Activated CD8-positive, alpha-beta T cell treated with anti-CD3 and anti-CD28 coated beads, Interleukin-2, amount 10 ng/mL, durations not matched to agents 7 days and 5 days (primary cell): ENCODE results near the gene TGFB1. TPM values are rescaled to one million over a fixed set of nuclear protein-coding genes. Genes with fewer than 3 reads are reported as not detected.

Experiments
- ATAC-seq: fragments of 150-1000 bp; cut with Tn5 transposase; one replicate; pipeline ENCODE4 v1.10.0; 2021; ENCODE audit warnings: moderate library complexity
- CTCF ChIA-PET: fragments of 350-600 bp; sonication (Branson Sonifier 250); formaldehyde crosslinking; loops from one replicate; lab custom pipeline; 2021; ENCODE audit warnings: antibody characterized with exemption; lab: Charles Lee
- POLR2A ChIA-PET: fragments of 350-600 bp; sonication (Branson Sonifier 250); formaldehyde crosslinking; loops from one replicate; lab custom pipeline; 2021; ENCODE audit warnings: antibody characterized with exemption; lab: Charles Lee
- DNase-seq: peaks from one replicate; pipeline ENCODE4 v3.0.0-alpha.2; 2020
- H3K27ac Mint-ChIP-seq: one replicate; pipeline ENCODE4 v1.8.0; 2021; ENCODE audit warnings: mild to moderate bottlenecking, mixed read lengths
- H3K27me3 Mint-ChIP-seq: one replicate; pipeline ENCODE4 v1.8.0; 2021; ENCODE audit warnings: low read depth, mixed read lengths
- H3K36me3 Mint-ChIP-seq: one replicate; pipeline ENCODE4 v1.8.0; 2021; ENCODE audit warnings: low read depth, mixed read lengths
- H3K4me1 Mint-ChIP-seq: one replicate; pipeline ENCODE4 v1.8.0; 2021; ENCODE audit warnings: low read depth, mixed read lengths
- H3K4me3 Mint-ChIP-seq: one replicate; pipeline ENCODE4 v1.8.0; 2021; ENCODE audit warnings: mild to moderate bottlenecking, mixed read lengths
- H3K9me3 Mint-ChIP-seq: one replicate; pipeline ENCODE4 v1.8.0; 2022; ENCODE audit warnings: mixed read lengths; ENCODE audit not compliant: insufficient read depth
- total RNA-seq, 2 experiments: library from RNA; stranded (reverse); gene quantifications; one replicate each; pipeline ENCODE4 v1.2.3, GENCODE V29; 2021

Gene TGFB1
- total RNA-seq, 2 experiments from 2014 or later, result 210 to 231 TPM

GRCh38 chr19:41341669-41342490 lies 11.8 kb downstream of the TGFB1 start:
- H3K4me1 Mint-ChIP-seq, result peaks cover 54% of the 10 kb centered on the region
- H3K36me3 Mint-ChIP-seq, result peaks cover 67% of the 10 kb centered on the region
- ATAC-seq, result peak; percentile 68
- H3K27me3 Mint-ChIP-seq, result no peaks in the 10 kb centered on the region
- DNase-seq, result peak; percentile 58
- H3K4me3 Mint-ChIP-seq, result peak overlapping the region; percentile 40
- H3K9me3 Mint-ChIP-seq, result no peaks in the 10 kb centered on the region
- ChIA-PET CTCF (interaction anchor here (1.1 to 1.4 kb wide), 4 partner anchors 9 to 78 kb away, joined by 3 read pairs; partner anchors contain the start of gene HNRNPUL1), POLR2A (interaction anchor here (0.9 kb wide), 1 partner anchor 11 kb away, joined by 5 read pairs; no protein-coding TSS in a partner anchor)
- peak overlapping the region; percentile 73 for H3K27ac Mint-ChIP-seq

DNA sequence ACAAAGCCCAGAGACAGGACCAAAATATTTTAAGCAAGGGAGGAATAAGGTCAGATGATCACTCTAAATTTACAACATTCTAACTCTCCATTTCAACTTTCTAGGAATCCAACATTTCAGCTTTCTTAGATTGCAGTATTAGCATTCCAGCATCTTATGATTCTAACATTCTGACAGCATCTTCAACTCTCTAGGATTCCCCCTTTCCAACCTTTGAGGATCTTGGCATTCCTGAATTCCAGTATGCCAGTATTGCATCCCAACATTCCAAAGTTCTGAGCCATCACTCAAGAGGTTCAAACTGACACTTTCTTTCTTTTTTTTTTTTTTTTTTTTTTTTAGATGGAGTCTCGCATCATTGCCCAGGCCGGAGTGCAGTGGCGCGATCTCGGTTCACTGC lies 13.8 kb downstream of the TGFB1 start:
- Mint-ChIP-seq H3K27ac (peak overlapping the region; percentile 56), H3K9me3 (no peaks in the 10 kb centered on the region), H3K4me3 (no peak overlapping the region), H3K4me1 (peaks cover 60% of the 10 kb centered on the region), H3K27me3 (no peaks in the 10 kb centered on the region), H3K36me3 (peaks cover 67% of the 10 kb centered on the region)
- ChIA-PET CTCF (no interaction called here), POLR2A (no interaction called here)
- DNase-seq (no peak), ATAC-seq (no peak)

DNA sequence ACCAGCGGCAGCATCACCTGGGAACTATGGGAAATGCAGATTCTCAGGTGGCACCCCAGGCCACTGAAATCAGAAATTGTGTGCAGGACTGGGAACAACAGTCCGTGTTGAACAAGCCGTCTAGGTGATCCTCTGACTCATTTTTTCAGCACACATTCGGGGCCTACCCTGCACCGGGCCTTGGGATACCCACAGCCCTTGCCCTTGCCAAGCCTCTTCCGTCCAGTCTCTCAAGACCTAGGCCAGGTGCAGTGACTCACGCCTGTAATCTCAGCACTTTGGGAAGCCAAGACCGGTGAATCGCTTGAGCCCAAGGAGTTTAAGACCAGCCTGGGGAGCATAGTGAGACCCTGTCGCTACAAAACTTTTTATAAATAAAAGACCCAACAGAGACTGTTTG lies 18.3 kb downstream of the TGFB1 start:
- peaks cover 59% of the 10 kb centered on the region for H3K36me3 Mint-ChIP-seq
- peaks cover 54% of the 10 kb centered on the region for H3K4me1 Mint-ChIP-seq

DNA sequence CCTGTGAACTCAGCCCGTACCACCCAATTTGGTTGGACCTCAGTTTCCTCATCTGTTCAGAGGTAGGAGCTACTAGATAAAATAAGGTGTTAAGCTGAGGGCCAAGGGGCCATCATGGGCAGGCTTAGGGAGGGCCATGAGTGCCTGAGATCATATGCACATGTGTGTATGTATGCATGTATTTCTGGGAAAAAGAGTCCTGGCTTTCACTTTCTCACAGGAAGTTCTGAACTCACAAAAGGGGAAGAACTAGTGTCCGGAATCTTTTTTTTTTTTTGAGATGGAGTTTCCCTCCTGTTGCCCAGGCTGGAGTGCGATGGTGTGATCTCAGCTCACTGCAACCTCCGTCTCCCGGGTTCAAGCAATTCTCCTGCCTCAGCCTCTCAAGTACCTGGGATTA lies 18.9 kb downstream of the TGFB1 start:
- no peak for DNase-seq
- ChIA-PET CTCF (interaction anchor here (0.6 to 0.9 kb wide), 3 partner anchors 86 to 158 kb away, joined by 3 to 4 read pairs (median 4); no protein-coding TSS in a partner anchor), POLR2A (no interaction called here)
- H3K27me3 Mint-ChIP-seq, result no peaks in the 10 kb centered on the region
- no peaks in the 10 kb centered on the region for H3K9me3 Mint-ChIP-seq
- H3K4me1 Mint-ChIP-seq, result peaks cover 55% of the 10 kb centered on the region
- peak overlapping the region; percentile 63 for H3K27ac Mint-ChIP-seq
- H3K36me3 Mint-ChIP-seq, result peaks cover 58% of the 10 kb centered on the region
- ATAC-seq, result no peak
- H3K4me3 Mint-ChIP-seq, result no peak overlapping the region

More for the DNA sequence above, 18.3 kb downstream of the TGFB1 start:
- H3K9me3 Mint-ChIP-seq, result no peaks in the 10 kb centered on the region
- POLR2A ChIA-PET, result interaction anchor here (0.6 kb wide), 2 partner anchors 69 to 140 kb away, joined by 3 read pairs; no protein-coding TSS in a partner anchor
- ATAC-seq (no peak), DNase-seq (no peak)
- H3K27me3 Mint-ChIP-seq, result no peaks in the 10 kb centered on the region
- no peak overlapping the region for H3K4me3 Mint-ChIP-seq
- CTCF ChIA-PET, result interaction anchor here (0.9 kb wide), 1 partner anchor 85 kb away, joined by 3 read pairs; no protein-coding TSS in a partner anchor
- no peak overlapping the region for H3K27ac Mint-ChIP-seq

GRCh38 chr19:41332468-41332867 lies 21.3 kb downstream of the TGFB1 start:
- Mint-ChIP-seq H3K4me1 (peaks cover 66% of the 10 kb centered on the region), H3K27me3 (no peaks in the 10 kb centered on the region)

DNA sequence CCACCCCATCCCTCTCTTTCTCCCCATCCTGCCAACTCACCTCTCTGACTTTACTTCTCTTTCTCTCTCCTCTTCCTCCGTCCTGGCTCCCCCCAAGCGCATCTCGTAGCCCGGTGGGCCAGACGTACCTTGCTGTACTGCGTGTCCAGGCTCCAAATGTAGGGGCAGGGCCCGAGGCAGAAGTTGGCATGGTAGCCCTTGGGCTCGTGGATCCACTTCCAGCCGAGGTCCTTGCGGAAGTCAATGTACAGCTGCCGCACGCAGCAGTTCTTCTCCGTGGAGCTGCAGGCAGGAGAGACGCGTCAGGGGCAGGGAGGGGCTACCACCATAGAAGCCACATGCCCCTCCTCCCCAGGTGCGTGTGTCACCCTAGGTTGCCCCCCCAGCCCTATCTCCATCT lies 21.7 kb downstream of the TGFB1 start:
- Mint-ChIP-seq H3K27ac (peak overlapping the region; percentile 62), H3K9me3 (no peaks in the 10 kb centered on the region), H3K4me3 (no peak overlapping the region), H3K4me1 (peaks cover 68% of the 10 kb centered on the region), H3K36me3 (peaks cover 59% of the 10 kb centered on the region), H3K27me3 (no peaks in the 10 kb centered on the region)
- ChIA-PET CTCF (no interaction called here), POLR2A (no interaction called here)
- DNase-seq (no peak), ATAC-seq (no peak)

More at GRCh38 chr19:41332468-41332867, 21.3 kb downstream of the TGFB1 start:
- H3K4me3 Mint-ChIP-seq, result no peak overlapping the region
- no peaks in the 10 kb centered on the region for H3K9me3 Mint-ChIP-seq
- H3K36me3 Mint-ChIP-seq, result peaks cover 58% of the 10 kb centered on the region
- H3K27ac Mint-ChIP-seq, result peak overlapping the region; percentile 54
- ChIA-PET POLR2A (no interaction called here), CTCF (no interaction called here)
- ATAC-seq (no peak), DNase-seq (no peak)

GRCh38 chr19:41330946-41331678 lies 22.6 kb downstream of the TGFB1 start:
- DNase-seq, result no peak
- Mint-ChIP-seq H3K27me3 (no peaks in the 10 kb centered on the region), H3K4me3 (no peak overlapping the region), H3K36me3 (peaks cover 61% of the 10 kb centered on the region), H3K27ac (peak overlapping the region; percentile 43), H3K4me1 (peaks cover 71% of the 10 kb centered on the region), H3K9me3 (no peaks in the 10 kb centered on the region)
- ChIA-PET CTCF (no interaction called here), POLR2A (no interaction called here)
- ATAC-seq, result no peak

- ATAC-seq (no peak), DNase-seq (no peak)
- Mint-ChIP-seq H3K4me3 (no peak overlapping the region), H3K9me3 (no peaks in the 10 kb centered on the region), H3K27ac (peak overlapping the region; percentile 88), H3K27me3 (no peaks in the 10 kb centered on the region), H3K4me1 (peaks cover 71% of the 10 kb centered on the region), H3K36me3 (peaks cover 60% of the 10 kb centered on the region)
- ChIA-PET CTCF (no interaction called here), POLR2A (no interaction called here)
Measured at GRCh38 chr19:41330481-41330880, 23.2 kb downstream of the TGFB1 start.

- H3K27me3 Mint-ChIP-seq, result no peaks in the 10 kb centered on the region
- H3K27ac Mint-ChIP-seq, result peak overlapping the region; percentile 94
- ATAC-seq (no peak), DNase-seq (no peak)
- peaks cover 72% of the 10 kb centered on the region for H3K4me1 Mint-ChIP-seq
- H3K4me3 Mint-ChIP-seq, result peak overlapping the region; percentile 64
- H3K9me3 Mint-ChIP-seq, result no peaks in the 10 kb centered on the region
- H3K36me3 Mint-ChIP-seq, result peaks cover 68% of the 10 kb centered on the region
- ChIA-PET POLR2A (interaction anchor here (0.8 to 3.0 kb wide), 3 partner anchors 20 to 64 kb away, joined by 3 to 22 read pairs (median 3); no protein-coding TSS in a partner anchor), CTCF (interaction anchor here (1.1 to 2.8 kb wide), 5 partner anchors 13 to 103 kb away, joined by 3 to 9 read pairs (median 5); partner anchors contain the start of gene HNRNPUL1)
Measured at GRCh38 chr19:41328842-41329225, 24.9 kb downstream of the TGFB1 start.

GRCh38 chr19:41328157-41328841 lies 25.4 kb downstream of the TGFB1 start:
- peak overlapping the region; percentile 64 for H3K4me3 Mint-ChIP-seq
- POLR2A ChIA-PET, result interaction anchor here (0.8 to 3.0 kb wide), 6 partner anchors 20 to 111 kb away, joined by 3 to 22 read pairs (median 8); partner anchors contain the start of gene DMAC2
- H3K27me3 Mint-ChIP-seq, result no peaks in the 10 kb centered on the region
- ATAC-seq (peak; percentile 53), DNase-seq (peak; percentile 71)
- H3K9me3 Mint-ChIP-seq, result no peaks in the 10 kb centered on the region
- CTCF ChIA-PET, result interaction anchor here (1.1 to 2.8 kb wide), 6 partner anchors 14 to 103 kb away, joined by 3 to 12 read pairs (median 6); partner anchors contain the start of gene HNRNPUL1
- peaks cover 64% of the 10 kb centered on the region for H3K36me3 Mint-ChIP-seq
- peak overlapping the region; percentile 94 for H3K27ac Mint-ChIP-seq
- H3K4me1 Mint-ChIP-seq, result peaks cover 70% of the 10 kb centered on the region
